K562 (cell line): Measurements from ENCODE around the gene DTNA. TPM values are rescaled to one million over a fixed set of nuclear protein-coding genes. Genes with fewer than 3 reads are reported as not detected.

Experiments used
- ATAC-seq: fragments of 200-7000 bp; cut with Tn5 transposase; 3 replicates; pipeline ENCODE4 v1.9.1; 2020; ENCODE audit warnings: moderate library complexity
- BruUV-seq: library from RNA; stranded (reverse); fragments of 400-500 nt; replicated peaks from 2 replicates; lab custom pipeline; 2021; lab: Mats Ljungman, UMichigan
- CTCF ChIA-PET: fragments of 300-600 bp; formaldehyde crosslinking; extraction: SDS; loops from one replicate; lab custom pipeline; 2021; ENCODE audit warnings: low intra/inter-chr PET ratio; lab: Yijun Ruan, JAX
- POLR2A ChIA-PET: fragments of 300-600, 350-650 bp; sonication (Branson Sonifier 250); formaldehyde crosslinking; extraction: SDS; loops from one replicate; lab custom pipeline; 2021; ENCODE audit warnings: antibody characterized with exemption, inconsistent platforms; lab: Yijun Ruan, JAX
- DNase-seq, 4 experiments: peaks; one replicate each; pipeline versions ENCODE4 v3.0.0 to v3.0.0-alpha.2; 2011 to 2018; ENCODE audit warnings: low spot score in 3 of 4, mixed read lengths in 3 of 4; ENCODE audit errors: extremely low read depth in 1 of 4
- FAIRE-seq: peaks from 2 replicates; lab custom pipeline; 2011; peaks lifted over from hg19 to GRCh38; lab: Jason Lieb, UNC
- H2AFZ ChIP-seq: 2 replicates; pipeline ENCODE4 v1.6.0; 2011; ENCODE audit warnings: low read depth, low read length, control low read depth, inconsistent platforms
- H3K27ac ChIP-seq: fragments of 200-600 bp; 3 replicates; pipeline ENCODE4 v1.8.0; 2011; ENCODE audit warnings: low read depth, mild to moderate bottlenecking, control low read depth, inconsistent platforms, low read length, moderate library complexity, mixed read lengths; ENCODE audit errors: extremely low read depth
- H3K27me3 ChIP-seq, 2 experiments: fragments of 300-600 bp in 1 of 2; 2 replicates in 1 of 2; 3 replicates in 1 of 2; pipeline versions ENCODE4 v1.6.0 to v1.8.0; 2011; ENCODE audit warnings: inconsistent platforms in 2 of 2, low read length in 2 of 2, mild to moderate bottlenecking in 1 of 2, mixed read lengths in 1 of 2, moderate library complexity in 1 of 2; ENCODE audit not compliant: control insufficient read depth in 2 of 2, insufficient read depth in 2 of 2
- H3K36me3 ChIP-seq: fragments of 300-600 bp; 3 replicates; pipeline ENCODE4 v1.8.0; 2011; ENCODE audit warnings: mild to moderate bottlenecking, low read length, inconsistent platforms; ENCODE audit not compliant: control insufficient read depth, insufficient read depth
- H3K4me1 ChIP-seq, 2 experiments: fragments of 200-600 bp in 1 of 2; replicated peaks in 1 of 2; 2 replicates in 1 of 2; 3 replicates in 1 of 2; pipeline versions ENCODE4 v1.5.1 to v1.8.0; 2011; ENCODE audit warnings: inconsistent platforms in 2 of 2, low read length in 2 of 2, mild to moderate bottlenecking in 1 of 2, mixed read lengths in 1 of 2, moderate library complexity in 1 of 2; ENCODE audit not compliant: control insufficient read depth in 2 of 2, insufficient read depth in 2 of 2
- H3K4me2 ChIP-seq: 2 replicates; pipeline ENCODE4 v1.6.1; 2011; ENCODE audit warnings: low read length, control low read depth, inconsistent platforms, mixed read lengths; ENCODE audit not compliant: insufficient read depth
- H3K4me3 ChIP-seq: fragments of 200-600 bp; sonication (generic), shearing (Covaris generic); 2 replicates; pipeline ENCODE4 v1.5.1; 2016; ENCODE audit warnings: control low read depth, inconsistent platforms
- H3K79me2 ChIP-seq: fragments of 200-600 bp; 3 replicates; pipeline ENCODE4 v1.8.0; 2011; ENCODE audit warnings: low read length, inconsistent platforms; ENCODE audit not compliant: control insufficient read depth, insufficient read depth
- H3K9ac ChIP-seq, 2 experiments: 2 replicates each; pipeline versions ENCODE4 v1.6.0 to v1.6.1; 2011; ENCODE audit warnings: low read depth in 2 of 2, low read length in 2 of 2, control low read depth in 1 of 2, inconsistent platforms in 1 of 2, mild to moderate bottlenecking in 1 of 2, mixed read lengths in 1 of 2; ENCODE audit not compliant: insufficient read depth in 1 of 2
- H3K9me1 ChIP-seq: one replicate; pipeline ENCODE4 v1.6.0; 2011; ENCODE audit warnings: inconsistent platforms, mild to moderate bottlenecking, low read length, moderate library complexity; ENCODE audit not compliant: control insufficient read depth, insufficient read depth
- H3K9me3 ChIP-seq: replicated peaks from 2 replicates; pipeline ENCODE4 v1.5.1; 2011; ENCODE audit warnings: low read depth, low read length, inconsistent platforms; ENCODE audit not compliant: control insufficient read depth, insufficient read depth
- H4K20me1 ChIP-seq: replicated peaks from 2 replicates; pipeline ENCODE4 v1.6.1; 2011; ENCODE audit warnings: low read length, inconsistent platforms, mixed read lengths; ENCODE audit not compliant: control insufficient read depth, insufficient read depth
- E2F1 ChIP-seq: sonication (generic); formaldehyde crosslinking; IDR thresholded peaks from 2 replicates; pipeline ENCODE4 v1.8.1; 2023; ENCODE audit warnings: mild to moderate bottlenecking, missing genetic modification reagents, moderate library complexity
- ELK3 ChIP-seq: fragments of 450-650 bp; formaldehyde crosslinking; IDR thresholded peaks from 2 replicates; pipeline ENCODE4 v1.4.0; 2020; ENCODE audit warnings: mild to moderate bottlenecking
- EP300 ChIP-seq: IDR thresholded peaks from 2 replicates; pipeline ENCODE4 v1.6.1; 2012; ENCODE audit warnings: low read length, improper control_type of control experiment
- FOXK2 ChIP-seq, 2 experiments: fragments of 450-650 bp; IDR thresholded peaks in 1 of 2; conservative IDR thresholded peaks in 1 of 2; 2 replicates each; pipeline ENCODE4 v1.6.1; 2016; ENCODE audit warnings: low read depth in 2 of 2, mild to moderate bottlenecking in 1 of 2
- KLF16 ChIP-seq: IDR thresholded peaks from 2 replicates; pipeline ENCODE4 v1.6.1; 2016; ENCODE audit warnings: antibody characterized with exemption
- POLR2AphosphoS5 ChIP-seq: IDR thresholded peaks from 2 replicates; pipeline ENCODE4 v1.6.1; 2011; ENCODE audit warnings: mild to moderate bottlenecking, low read depth, low read length, moderate library complexity; ENCODE audit not compliant: control insufficient read depth, insufficient read depth
- RAD51 ChIP-seq: fragments of 450-650 bp; IDR thresholded peaks from 2 replicates; pipeline ENCODE4 v1.7.1; 2016; ENCODE audit warnings: low read depth, mild to moderate bottlenecking, borderline replicate concordance
- RBM15 ChIP-seq: fragments of 200-400 bp; formaldehyde crosslinking; IDR thresholded peaks from 2 replicates; pipeline ENCODE4 v1.6.1; 2018; ENCODE audit warnings: mild to moderate bottlenecking, low read length, moderate library complexity; ENCODE audit not compliant: insufficient read depth
- ZC3H8 ChIP-seq: fragments of 450-650 bp; IDR thresholded peaks from 2 replicates; pipeline ENCODE4 v1.6.1; 2017
- ZNF239 ChIP-seq: fragments of 250-450 bp; sonication (Bioruptor Pico); IDR thresholded peaks from 2 replicates; pipeline ENCODE4 v1.4.0; 2020; ENCODE audit warnings: mild to moderate bottlenecking
- ZNF77 ChIP-seq: fragments of 250-450 bp; sonication (Bioruptor Pico); IDR thresholded peaks from 2 replicates; pipeline ENCODE4 v1.5.0; 2020
- WGBS: fragments of 100-300 bp; shearing (Covaris generic); methylation state at CpG from one replicate; pipeline ENCODE4 v1.1.6; 2016; ENCODE audit warnings: low coverage, mixed read lengths; ENCODE audit not compliant: insufficient coverage; ENCODE audit errors: missing lambda C conversion rate; 5-methylcytosine and 5-hydroxymethylcytosine counted together
- in situ Hi-C: fragments of 300-500 bp; cut with MboI; formaldehyde crosslinking; loops from 4 replicates; pipeline ENCODE4 v1.15.0; 2018; ENCODE audit warnings: inconsistent platforms, mixed read lengths
- intact Hi-C: fragments of 100-400 bp; cut with micrococcal nuclease; formaldehyde crosslinking; loops from 2 replicates; pipeline ENCODE4 v1.14.2; 2022
- polyA plus RNA-seq, 8 experiments: library from polyadenylated mRNA; depleted of rRNA in 4 of 8; stranded (reverse) in 5 of 8; unstranded in 3 of 8; fragments of >200 nt; fragmentation: Nextera tagmentation in 2 of 8; fragmentation: Illumina TruSeq in 1 of 8; extraction: Ambion mirVana in 2 of 8; extraction: Trizol in 1 of 8; gene quantifications; 2 replicates each; pipeline versions ENCODE4 v1.2.1 to v1.2.3, GENCODE V29; 2011 to 2014; ENCODE audit warnings: inconsistent platforms in 1 of 8, missing spikeins in 1 of 8
- total RNA-seq, 7 experiments: library from RNA; depleted of rRNA in 6 of 7; stranded (reverse); fragments of >200 nt in 6 of 7; fragmentation: Illumina TruSeq in 2 of 7; extraction: Trizol in 2 of 7; gene quantifications; 2 replicates each; pipeline versions ENCODE4 v1.2.1 to v1.2.3, GENCODE V29; 2011 to 2021; ENCODE audit warnings: low replicate concordance in 1 of 7
- TF ChIP-seq, protein P1 (sequence below): fragments of 250-450 bp; sonication (Bioruptor Pico); IDR thresholded peaks from 2 replicates; pipeline ENCODE4 v1.5.0; 2021; ENCODE audit warnings: mild to moderate bottlenecking, moderate library complexity

The DTNA gene
- total and polyA plus RNA-seq, 9 of the 15 experiments (the other 6 are each of a cell fraction or from before 2014, with no cell fraction given): 0.07 to 2.4 (median 0.22) TPM; not detected in 2

DNA sequence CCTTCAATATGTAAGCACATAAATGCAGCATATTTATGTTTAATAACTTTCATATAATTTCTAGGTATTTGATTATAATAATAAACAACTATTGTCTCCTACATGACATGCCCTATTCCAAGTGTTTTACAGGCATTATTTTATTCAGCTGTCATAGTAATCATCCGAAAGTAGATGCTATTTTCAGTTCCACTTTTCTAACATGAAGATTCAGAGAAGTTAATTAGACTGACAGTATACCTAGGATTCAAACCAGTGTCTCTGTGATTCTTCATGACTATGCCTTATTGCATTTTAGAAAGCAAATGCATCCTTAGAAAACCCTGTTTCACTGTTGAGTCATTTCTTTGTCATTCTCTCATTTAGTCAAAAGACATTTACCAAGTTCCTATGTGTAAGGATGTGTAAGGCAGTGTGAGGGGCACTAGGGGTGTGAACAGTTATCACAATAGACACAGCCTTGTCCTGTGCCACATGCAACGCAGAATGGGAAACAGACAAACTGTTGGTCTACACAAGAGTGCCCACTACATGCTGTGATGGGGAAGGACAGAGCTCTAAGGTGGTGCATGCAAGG lies 79.8 kb downstream of the DTNA start (continued):
- no peak for TF ChIP-seq E2F1 (CRISPR knock-in tag)
- TF ChIP-seq ELK3: no peak
- no peak for TF ChIP-seq FOXK2 (conservative IDR thresholded peaks at IDR 0.05 in 1 of 2, IDR thresholded peaks at IDR 0.05 in 1 of 2; ENCODE audit: low read depth in 2 of 2)
- no peak for TF ChIP-seq EP300
- TF ChIP-seq KLF16: no peak
- TF ChIP-seq ZNF77 (CRISPR knock-in tag): no peak
- TF ChIP-seq POLR2AphosphoS5: no peak
- no peak for TF ChIP-seq RBM15
- TF ChIP-seq, all 486 proteins: peak for 0

GRCh38 chr18:34794348-34794747 lies 84.2 kb downstream of the DTNA start:
- Histone ChIP-seq H3K9me1 (no peaks in the 10 kb centered on the region), H3K27me3 (no peaks in the 10 kb centered on the region), H3K9me3 (no peaks in the 10 kb centered on the region), H3K27ac (no peak overlapping the region), H3K4me2 (no peak overlapping the region), H3K4me1 (no peaks in the 10 kb centered on the region), H2AFZ (no peak overlapping the region), H4K20me1 (no peaks in the 10 kb centered on the region), H3K79me2 (no peaks in the 10 kb centered on the region), H3K36me3 (no peaks in the 10 kb centered on the region), H3K9ac (no peak overlapping the region), H3K4me3 (no peak overlapping the region)
- FAIRE-seq (no peak), ATAC-seq (no peak), DNase-seq (no peak)
- WGBS: 0% methylated on average over 3 of the region's 3 CpGs
- POLR2A ChIA-PET: no interaction called here
- no TSS peak for BruUV-seq
- CTCF ChIA-PET: no interaction called here
- intact Hi-C loops: no loop called here
- in situ Hi-C loops: loop anchor here (25.0 kb wide), 2 partner anchors 682 to 1557 kb away; no protein-coding TSS in a partner anchor
- TF ChIP-seq ZC3H8: no peak
- TF ChIP-seq, protein P1, sequence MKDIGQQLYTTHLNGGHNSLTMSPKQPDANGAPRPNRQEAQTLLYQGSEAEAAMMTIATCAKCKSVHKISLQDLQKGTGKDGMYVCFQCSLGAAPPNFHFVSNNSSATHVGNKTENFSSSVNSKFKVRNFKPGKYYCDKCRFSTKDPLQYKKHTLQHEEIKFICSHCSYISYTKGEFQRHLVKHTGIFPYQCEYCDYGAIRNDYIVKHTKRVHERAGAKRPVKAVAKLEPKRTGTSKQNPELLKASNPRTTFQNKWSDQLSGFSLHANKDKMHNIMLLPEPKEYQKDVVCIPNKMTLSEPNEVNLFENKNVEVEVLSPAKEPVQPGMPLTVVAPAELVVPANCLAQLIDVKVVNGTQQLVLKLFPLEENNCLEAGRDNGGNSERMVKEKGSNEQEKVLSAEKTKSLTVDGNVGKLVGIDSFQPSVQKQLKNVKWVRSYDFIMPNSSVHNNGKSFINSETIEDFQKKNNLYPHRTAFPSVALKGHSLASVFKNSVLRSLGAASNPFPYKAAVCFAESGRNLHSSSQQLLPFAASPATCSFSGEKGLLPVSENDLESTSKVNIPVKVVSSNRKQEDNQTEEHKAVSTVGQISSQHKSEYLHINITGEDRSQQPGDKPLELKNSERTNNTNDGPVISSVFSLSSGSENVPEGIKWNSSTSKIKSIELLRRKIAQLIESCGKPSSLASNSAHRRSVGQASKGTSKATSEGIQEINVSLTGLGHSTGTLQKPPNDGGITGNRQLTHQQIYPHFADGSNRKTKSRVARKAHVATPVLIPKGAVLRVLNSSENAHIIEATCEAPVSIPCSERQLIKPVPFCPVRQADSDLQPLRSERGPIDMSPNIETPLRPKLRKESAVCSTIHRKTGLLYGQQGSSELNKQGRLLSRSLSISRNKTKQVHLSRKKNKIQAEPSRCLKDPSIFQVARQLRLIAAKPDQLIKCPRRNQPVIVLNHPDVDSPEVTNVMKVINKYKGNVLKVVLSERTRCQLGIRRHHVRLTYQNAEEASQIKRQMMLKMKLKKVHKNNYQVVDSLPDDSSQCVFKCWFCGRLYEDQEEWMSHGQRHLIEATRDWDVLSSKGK (CRISPR knock-in tag): no peak
- no peak for TF ChIP-seq ZNF239 (CRISPR knock-in tag)
- TF ChIP-seq RAD51: no peak
